IPS-11a (cell line): ENCODE results near the gene KRT80.

ENCODE experiments used
- H3K4me3 ChIP-seq: one replicate; pipeline ENCODE4 v1.5.1; 2013; ENCODE audit warnings: low read depth, low read length, control low read depth

KRT80 gene

DNA sequence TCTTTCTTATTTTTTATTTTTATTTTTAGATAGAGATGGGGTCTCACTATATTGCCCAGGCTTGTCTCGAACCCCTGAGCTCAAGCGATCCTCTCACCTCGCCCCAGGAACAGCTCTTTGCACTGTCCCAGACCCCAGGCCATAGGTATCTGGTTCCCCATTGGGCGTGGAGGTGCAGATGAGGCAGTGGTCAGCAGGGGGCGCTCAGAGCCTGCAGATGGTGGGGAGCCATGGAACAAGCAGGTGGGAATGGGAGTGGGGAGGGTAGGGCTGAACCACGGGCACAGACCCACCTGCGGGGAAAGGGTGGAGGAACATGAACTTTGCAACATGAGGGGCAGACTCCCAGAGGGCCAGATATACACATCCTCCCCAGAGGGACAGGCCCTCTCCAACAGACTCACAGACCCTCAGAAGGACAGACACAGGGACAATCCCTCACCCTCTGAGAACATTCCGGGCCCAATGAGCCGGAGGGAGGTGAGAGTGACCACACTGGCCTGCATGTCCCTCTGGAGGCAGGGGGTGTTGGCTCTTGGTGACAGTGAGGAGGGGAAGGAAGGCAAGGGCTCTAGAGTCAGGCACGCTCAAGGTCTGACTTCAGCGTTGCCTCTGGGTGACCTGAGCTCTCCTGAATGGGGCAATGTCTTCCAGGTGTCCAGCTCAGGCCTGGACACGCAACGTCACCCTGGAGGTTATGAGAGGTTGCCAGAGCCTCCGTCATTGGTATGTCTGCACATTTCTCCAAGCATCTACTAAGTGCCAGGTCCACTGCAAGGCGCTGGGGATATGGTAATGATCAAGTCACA, 34.9 kb downstream of the KRT80 start:
- H3K4me3 ChIP-seq = no peak overlapping the region

DNA sequence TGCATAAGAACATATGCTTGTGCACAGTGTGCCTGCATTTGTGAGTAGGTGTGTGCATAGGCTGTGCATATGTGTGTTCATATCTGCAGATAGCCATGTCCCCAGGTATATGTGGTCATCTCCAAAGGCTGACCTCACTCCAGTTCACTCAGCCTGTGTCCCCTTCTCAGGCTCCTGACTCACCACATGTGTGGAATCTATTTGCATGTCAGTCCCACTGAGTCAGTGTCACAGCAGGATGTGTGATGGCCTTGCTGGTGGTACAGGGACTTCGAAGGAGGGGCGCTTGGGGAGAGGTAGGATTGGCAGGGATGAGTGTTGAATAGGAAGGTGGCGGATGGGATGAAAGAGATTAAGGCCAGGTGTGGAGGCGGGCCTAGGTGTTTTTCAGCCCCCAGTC, 35.5 kb downstream of the KRT80 start:
- H3K4me3 ChIP-seq = no peak overlapping the region

DNA sequence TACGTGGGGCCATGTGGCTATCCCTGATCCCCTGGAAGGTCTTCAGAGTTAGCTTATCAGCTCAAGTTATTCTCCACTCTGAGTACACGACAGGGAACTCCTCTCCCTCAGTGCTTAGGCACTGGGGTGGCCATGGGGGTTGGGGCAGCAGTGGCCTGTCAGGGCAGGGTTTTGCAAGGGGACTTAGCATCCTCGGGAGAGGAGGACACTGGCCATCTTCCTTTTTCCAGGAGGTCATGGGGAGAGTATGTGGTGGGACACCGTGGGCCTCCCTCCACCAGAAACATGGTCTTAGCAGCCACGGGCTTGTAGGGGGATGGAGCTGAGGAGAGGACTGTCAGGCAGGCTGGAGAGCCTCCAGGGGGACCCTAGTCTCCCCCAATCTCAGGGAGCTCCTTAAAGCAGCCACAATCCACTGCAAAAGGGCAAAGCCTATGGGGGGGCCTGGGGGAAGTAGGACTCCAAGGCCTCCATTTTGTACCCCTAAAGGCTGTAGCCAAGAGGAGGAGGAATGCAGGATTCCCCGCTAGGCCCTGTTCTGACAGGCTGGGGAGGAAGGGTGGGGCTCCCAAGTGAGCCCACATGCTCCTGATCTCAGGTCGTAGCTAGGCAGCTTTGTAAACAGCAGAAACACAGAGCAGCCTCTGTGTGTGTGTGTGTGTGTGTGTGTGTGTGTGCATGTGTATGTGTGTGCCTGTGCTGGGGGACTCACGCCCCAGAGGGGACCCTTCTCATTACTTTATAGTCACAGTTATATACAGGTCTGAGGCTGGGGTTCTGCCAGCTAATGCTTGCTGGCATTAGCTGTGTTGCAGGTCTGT, 36.6 kb downstream of the KRT80 start:
- no peak overlapping the region for H3K4me3 ChIP-seq

DNA sequence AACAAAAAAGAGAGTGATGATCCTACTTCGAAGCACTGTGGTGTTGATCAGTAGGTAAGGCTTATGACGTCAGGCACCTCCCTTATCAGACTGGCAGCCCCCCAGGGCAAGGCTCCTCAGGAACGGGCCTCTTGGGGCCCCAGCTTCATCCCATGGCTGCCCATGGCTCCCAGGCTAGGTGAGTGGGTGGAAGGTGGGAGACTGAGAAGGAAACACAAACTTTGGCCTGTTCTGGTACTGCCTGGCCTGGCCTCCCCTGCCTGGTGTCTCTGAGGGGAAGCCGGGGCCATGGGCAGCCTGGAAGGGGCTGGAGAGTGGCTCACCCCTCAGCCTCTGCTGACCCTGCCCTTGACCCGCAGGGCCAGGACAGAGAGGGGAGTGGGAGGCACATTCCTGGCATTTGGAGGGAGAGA, 38.9 kb downstream of the KRT80 start:
- no peak overlapping the region for H3K4me3 ChIP-seq

DNA sequence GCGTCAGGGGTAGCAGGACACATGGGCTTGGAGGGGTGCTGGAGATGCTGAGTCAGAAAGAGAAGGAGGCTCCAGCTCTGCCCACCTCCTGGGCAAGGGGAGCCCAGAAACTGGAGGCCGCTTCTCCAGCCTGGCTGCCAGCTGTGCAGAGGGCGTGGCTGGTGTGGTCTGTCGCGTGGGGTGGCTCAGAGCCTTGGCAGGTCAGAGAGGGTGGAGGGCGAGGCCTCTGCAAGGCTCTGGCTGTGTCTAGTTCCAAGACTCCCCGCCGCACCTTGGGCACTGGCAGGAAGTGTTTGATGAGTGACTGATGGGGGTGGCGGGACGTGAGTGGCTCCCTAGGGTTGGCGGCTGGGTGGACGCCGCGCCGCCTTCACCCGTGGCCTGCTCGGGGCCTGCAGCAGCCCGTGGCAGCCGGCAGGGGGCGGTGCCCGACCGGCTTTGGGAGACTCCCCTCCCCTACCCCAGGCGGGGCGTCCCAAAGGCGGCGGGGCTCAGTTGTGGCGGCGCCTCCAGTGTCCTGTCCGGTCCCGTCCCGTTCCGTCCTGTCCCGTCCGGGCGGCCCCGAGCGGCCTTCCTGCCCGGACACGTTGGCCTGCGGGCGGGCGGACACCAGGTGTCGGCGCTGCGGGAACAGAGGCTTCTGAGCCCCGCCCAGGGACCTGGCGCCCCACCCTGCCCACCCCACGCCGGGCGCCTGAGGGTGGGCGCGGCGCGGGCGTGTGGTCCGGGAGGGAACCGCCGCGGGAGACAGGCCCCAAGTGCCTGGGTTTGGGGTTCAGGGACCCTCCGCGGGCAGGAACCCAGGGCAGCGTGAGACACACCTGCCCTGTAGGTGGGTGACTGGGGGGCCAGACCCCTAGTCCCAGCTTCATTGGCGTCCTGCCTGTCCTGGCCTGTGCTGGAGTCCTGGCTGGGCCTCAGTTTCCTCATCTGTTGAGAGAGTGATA, 39.7 kb downstream of the KRT80 start:
- no peak overlapping the region for H3K4me3 ChIP-seq

DNA sequence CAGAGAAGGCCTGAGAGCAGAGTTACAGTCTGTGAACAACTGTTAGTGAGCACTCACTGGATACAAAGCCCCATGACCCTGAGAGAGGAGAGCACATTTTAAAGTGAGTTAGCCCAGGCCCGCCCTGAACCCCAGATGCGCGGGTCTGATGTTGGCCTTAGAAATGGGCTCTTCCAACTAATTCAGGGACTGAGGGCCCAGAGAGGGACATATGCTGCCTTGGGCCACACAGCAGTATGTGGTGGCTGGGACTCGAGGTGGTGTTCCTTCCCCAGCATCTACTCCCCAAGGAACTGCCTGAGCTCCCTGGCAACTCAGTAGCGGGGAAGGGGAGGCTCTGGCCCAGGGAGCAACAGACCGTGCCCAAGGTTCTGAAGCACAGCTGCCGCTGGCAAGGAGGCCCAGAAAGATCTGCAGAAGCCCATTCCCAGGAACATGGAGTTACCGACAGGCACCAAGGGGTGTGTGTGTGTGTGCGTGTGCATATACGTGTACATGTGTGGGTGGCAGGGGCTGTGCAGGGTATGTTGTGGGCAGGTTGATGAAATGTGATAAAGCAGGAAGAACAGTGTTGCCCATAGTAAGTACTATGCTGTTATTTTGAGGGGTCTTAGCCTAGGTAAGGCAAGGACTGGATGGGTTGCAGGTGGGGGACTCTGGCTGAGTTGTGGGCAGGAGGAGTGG, 40.5 kb downstream of the KRT80 start:
- no peak overlapping the region for H3K4me3 ChIP-seq

DNA sequence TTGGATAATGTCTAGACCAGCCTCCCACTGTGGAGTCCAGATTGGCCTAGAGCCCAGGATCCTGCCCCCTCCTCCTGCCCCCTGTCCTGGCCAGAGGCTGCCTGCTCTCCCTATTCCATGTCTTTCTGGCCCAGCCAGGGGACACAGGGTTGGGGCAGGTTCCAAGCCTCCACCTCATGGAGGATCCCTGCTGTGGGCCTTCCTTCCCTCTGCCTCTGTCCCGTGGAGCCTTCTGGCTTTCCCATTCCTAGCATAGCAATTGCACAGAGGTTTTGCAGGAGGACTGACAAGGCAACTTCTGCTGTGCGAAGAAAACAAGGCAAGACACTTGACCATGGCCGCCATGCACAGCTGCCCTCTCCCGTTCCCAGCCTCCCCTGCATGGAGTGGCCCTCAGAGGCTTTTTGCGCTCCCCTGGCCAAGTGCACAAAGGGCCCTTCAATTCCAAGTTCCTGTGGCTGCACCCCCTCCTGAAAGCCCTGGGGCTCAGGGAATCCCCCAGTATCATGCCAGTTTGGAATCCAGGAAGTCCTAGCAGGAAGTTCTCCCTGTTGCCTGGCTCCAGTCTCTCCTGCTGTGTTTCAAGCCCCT, 42.1 kb downstream of the KRT80 start:
- H3K4me3 ChIP-seq = no peak overlapping the region

DNA sequence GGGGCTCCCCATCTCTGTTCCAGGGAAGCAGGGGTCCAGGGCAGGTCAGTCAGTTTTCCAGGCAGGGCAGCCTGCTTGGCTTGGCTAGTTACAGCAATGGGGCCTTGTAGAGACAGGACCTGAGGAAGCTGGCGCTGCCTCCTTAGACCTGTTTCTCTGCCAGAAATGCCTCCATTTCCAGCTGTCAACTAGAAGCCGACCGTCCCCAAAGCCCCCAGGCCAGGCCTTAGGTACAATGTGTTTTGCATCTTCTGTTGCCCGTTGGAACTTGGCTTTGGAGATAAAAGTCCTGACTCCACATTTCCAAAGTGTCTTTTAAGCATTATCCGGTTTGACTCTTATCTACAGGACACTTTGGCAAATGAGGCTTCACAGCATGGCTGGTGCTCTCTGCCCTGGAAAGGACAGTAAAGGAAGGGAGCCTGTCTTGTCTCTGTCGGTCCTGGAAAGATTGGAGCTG, 42.6 kb downstream of the KRT80 start:
- H3K4me3 ChIP-seq = no peak overlapping the region

DNA sequence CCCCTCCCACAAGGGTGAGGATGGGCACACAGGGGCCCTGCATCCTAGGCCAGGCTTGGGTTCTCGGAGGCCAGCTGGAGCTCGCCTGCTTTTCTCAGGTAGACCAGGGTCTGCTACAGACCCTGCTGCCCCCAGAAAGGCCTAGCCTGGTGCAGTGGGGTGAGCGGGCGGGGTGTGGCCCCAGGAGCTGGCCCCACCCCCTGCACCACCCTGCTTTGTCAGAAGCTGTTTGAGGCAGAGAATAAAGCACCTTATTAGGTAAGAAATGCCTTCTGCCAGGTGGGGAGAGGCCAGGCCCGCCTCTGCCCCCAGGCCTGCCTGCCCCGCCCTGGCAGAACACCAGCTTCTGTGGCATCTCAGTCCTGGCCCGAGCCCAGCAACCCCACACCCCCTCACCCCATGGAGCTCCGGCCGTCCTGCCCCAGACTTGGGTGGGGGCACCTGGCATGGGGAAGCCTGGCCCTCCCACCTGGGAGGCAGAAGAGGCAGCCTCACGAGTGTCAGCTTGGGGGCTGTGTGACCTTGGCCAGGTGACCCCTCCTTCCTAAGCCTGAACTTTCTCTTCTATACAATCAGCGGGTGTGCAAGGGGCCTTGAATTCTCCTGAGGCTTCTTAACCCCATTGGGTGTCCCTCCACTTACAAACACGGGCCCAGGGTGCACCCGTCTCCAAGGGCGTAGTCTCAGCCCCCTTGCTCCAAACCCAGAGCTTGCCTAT, 43.2 kb downstream of the KRT80 start:
- no peak overlapping the region for H3K4me3 ChIP-seq

DNA sequence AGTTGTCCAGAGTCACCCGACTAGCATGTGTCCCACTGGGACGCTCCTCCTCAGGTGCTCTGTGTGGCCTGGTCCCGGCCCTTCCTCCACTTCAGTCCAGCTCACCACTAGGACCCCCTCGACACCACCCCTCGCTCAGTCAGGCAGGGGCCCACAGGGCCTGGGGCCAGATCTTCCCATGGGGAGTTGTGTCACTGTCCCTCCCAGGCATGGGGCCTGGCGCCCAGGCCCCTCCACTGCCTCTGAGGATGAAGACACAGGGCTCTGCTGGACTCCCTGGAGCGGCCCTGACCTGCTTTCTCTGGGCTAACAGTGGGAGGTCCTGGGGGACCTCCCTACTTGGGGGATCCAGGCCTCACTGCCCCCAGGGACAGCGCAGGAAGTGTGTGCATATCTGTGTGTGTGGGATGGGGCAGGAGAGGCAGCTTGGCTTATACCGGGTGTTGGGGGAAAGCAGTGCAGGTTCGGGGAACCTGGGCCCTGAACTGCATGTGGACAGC, 43.8 kb downstream of the KRT80 start:
- H3K4me3 ChIP-seq = no peak overlapping the region

DNA sequence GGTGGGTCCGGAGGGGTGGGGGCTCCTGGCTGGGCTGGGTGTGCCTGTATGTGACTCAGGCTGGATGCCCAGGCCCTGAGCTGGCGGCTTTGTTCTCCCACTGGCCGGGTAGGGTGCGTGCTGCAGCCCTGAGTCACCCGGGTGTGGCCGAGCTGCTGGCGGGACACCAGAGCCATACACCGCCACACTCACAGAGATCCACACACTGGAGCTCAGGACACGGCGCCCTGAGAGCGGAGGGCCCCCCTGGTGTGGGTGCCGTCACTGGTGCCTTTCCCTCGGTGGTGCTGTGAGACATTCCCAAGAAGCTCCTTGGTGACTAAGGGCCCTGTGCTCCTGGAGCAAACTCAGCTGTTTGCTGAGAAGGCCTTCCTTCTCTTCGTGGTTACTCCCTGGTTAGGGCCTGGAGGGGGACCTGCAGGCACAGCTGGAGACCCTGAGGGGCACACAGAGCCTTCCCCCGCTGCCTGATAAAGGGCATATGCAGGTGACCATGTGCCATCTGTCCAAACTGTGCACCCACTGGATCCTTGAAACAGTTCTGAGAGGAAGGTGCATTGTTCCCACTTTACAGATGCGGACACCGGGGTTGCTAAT, 44.3 kb downstream of the KRT80 start:
- no peak overlapping the region for H3K4me3 ChIP-seq

DNA sequence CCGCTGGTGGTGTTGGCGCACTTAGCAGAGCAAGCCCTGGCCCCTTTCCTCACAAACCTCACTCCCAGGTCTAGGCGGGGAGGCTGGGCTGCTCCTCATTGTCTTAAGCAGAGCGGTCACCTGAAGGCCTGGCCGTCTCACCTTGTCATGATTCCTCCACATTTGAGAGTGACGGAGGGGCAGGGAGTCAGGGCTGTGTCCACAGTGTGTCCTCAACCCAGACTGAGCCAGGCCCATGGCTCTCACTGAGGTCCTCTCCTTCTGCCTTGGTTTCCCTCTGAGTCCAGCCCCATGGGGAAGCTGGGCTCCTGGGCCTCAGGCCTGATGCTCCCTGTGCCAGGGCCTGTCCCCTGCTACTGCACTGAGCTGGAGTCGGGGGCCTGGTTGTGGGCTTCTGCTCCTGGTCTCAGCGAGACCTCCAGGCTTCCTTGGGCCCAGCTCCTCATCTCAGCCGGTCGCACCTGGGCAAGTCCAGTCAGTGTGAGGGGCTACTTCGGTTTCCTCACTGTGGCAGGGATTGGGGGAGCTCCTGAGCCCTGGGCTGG, 44.9 kb downstream of the KRT80 start:
- H3K4me3 ChIP-seq = no peak overlapping the region

DNA sequence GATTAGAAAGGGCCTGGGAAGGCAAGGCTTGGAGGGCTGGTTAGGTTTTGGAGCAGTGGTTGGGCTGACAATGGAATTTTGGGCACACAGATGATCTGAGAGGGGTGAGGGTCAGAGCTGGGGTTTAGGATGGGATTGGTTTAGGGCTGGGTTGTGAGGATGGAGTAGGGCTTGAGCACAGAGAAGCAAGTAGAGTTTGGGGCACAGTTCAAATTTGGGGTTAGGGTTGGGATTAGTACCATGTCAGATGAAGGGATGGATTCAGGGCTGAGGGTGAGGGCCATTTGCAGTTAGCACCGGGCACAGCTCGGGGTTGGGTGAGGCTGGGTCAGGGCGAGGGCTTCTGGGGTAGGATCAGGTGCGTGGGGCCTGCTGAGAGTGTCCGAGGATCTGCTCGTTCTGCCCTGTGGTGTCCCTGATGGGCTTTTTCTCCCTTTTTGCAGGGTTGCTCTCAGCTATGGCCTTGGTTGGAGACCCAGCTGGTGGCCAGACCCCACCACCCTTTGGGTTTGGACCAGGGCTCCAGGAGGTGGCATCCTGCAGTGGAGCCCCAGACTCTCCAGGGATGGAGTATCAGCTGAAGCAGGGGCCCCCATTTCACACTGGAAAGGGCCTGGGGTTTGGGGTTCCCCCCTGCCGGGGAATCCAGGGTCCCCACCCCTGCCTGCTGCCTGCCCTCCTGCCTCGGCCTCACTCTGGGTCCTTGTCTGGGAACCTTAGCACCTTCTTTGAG, 45.6 kb downstream of the KRT80 start:
- H3K4me3 ChIP-seq = no peak overlapping the region

DNA sequence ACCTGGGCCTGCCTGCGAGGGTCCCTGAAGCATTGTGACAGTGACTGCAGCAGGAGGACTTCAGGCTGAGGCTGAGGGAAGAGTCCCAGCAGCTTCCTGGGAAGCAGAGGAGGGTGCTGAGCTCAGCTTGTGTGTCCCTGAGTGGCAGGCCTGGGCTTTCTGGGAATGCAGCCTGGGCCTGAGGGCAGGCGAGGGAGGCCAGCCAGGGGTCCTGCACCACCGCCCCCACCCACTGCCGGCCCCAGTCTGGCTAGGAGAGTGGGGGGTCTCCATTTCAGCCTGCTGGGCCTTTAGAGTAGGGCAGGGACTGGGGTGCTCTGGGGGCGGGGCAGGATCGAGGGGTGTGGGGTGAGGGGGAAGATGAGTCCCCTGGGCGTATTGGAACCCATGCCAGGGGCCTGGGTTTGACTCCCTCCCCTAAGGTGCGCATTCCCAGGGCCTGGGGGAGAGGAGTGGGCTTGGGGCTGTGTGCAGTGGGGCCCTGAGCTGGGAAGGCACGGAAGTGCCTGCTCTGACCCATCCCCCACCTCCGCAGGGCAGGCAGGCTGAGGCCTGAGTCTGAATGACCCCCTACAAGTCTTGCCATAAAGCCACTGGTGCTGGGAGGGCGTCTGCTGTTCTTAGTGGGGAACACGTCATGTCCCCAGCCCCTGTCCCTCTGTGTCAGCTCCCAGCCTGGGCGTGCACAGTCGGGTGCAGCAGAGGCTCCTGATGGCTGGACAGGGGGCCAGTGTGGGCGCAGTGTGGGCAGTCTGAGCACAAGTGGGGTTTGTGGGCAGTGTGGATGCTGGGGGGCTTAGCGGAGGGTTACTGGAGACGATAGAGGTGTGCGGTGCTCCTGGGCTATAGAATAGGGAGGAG, 46.4 kb downstream of the KRT80 start:
- H3K4me3 ChIP-seq = no peak overlapping the region

DNA sequence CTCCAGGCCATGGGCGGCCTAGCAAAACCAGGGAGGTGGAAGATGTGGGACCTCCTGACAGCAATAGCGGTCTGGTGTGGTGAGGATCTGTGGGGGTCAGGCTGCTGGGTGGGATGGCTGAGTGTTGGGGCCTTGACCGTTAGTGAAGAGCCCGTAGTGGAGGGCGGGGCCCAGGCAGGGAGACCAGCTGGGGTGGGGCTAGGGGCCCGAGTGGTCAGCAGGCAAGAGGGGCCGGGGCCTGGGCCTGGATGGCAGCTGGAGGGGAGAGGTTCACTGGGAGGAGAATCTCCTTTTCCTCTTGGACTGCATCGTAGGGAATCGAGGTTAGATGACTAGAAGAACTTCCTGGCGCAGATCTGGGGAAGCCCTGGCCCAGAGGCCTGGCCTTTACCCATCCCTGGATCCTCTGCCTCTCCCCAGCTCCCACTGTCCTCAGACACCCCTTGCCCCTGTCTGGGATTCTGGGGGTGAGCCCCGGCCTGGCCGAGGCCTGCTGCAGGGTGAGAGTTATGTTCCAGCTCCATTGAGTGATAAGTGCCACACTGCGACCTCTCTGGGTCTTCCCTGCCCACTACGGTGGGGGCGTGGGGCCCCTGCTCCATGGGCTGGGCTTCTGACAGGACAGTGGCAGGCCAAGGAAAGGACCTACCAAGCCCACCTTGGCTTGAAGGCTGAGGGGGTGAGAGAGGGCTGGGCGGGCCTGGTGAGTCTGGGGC, 47.1 kb downstream of the KRT80 start:
- no peak overlapping the region for H3K4me3 ChIP-seq

DNA sequence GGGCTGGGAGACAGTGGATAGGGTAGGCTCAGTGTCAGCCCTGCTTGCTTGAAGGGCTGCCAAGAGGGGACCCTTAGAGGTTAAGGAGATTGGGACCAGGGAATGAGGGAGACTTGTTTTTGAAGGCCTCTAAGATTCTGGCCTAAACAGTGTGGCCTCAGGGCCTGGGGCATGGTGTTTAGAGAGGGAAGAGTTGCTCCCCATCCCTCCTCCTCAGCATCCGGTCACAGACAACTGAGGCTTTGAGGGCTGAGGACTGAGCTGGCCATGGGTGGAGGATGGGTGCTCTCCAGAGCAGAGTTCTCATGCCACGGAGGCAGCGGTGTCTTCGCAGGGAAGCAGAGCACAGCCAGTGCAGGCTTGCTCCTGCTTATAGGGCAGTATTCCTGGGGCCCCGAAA, 49.4 kb downstream of the KRT80 start:
- no peak overlapping the region for H3K4me3 ChIP-seq
